IMR-90 (cell line): Measurements from ENCODE around the gene SMC1B. TPM values are rescaled to one million over a fixed set of nuclear protein-coding genes. Genes with fewer than 3 reads are reported as not detected.

Experiments
- ATAC-seq: fragments of 200-7000 bp; cut with Tn5 transposase; 2 replicates; pipeline ENCODE4 v1.9.1; 2020; ENCODE audit warnings: low read depth, mild to moderate bottlenecking, moderate library complexity
- BruUV-seq: library from RNA; stranded (reverse); fragments of 400-500 nt; replicated peaks from 2 replicates; lab custom pipeline; 2021; lab: Mats Ljungman, UMichigan
- CTCF ChIA-PET: fragments of 300-600 bp; formaldehyde crosslinking; extraction: SDS; loops from one replicate; lab custom pipeline; 2021; ENCODE audit warnings: antibody characterized with exemption; lab: Yijun Ruan, JAX
- POLR2A ChIA-PET: fragments of 300-600 bp; sonication (Branson Sonifier 250); formaldehyde crosslinking; loops from one replicate; lab custom pipeline; 2022; ENCODE audit warnings: antibody characterized with exemption; ENCODE audit not compliant: unreplicated experiment; lab: Charles Lee
- DNase-seq: peaks from one replicate; pipeline ENCODE4 v3.0.0; 2013
- H2AFZ ChIP-seq: replicated peaks from 2 replicates; pipeline ENCODE3; 2013; ENCODE audit warnings: low read length, mild to moderate bottlenecking; ENCODE audit not compliant: poor library complexity
- H2AK5ac ChIP-seq: 2 replicates; pipeline ENCODE4 v1.6.1; 2013; ENCODE audit warnings: low read depth, low read length, inconsistent platforms
- H2AK9ac ChIP-seq: replicated peaks from 2 replicates; pipeline ENCODE3; 2013; ENCODE audit warnings: mild to moderate bottlenecking, low read depth, low read length, moderate library complexity; ENCODE audit not compliant: poor library complexity
- H2BK120ac ChIP-seq: 2 replicates; pipeline ENCODE4 v1.6.1; 2013; ENCODE audit warnings: low read depth, low read length, inconsistent platforms
- H2BK15ac ChIP-seq: 3 replicates; pipeline ENCODE4 v1.6.1; 2013; ENCODE audit warnings: low read depth, low read length, inconsistent platforms
- H2BK20ac ChIP-seq: 2 replicates; pipeline ENCODE4 v1.6.1; 2013; ENCODE audit warnings: low read depth, mild to moderate bottlenecking, inconsistent platforms, low read length, moderate library complexity
- H2BK5ac ChIP-seq: 2 replicates; pipeline ENCODE4 v1.6.1; 2013; ENCODE audit warnings: mild to moderate bottlenecking, low read depth, low read length, inconsistent platforms; ENCODE audit not compliant: poor library complexity, severe bottlenecking
- H3K14ac ChIP-seq: replicated peaks from 2 replicates; pipeline ENCODE4 v1.6.1; 2013; ENCODE audit warnings: low read depth, low read length, inconsistent platforms
- H3K18ac ChIP-seq: 2 replicates; pipeline ENCODE4 v1.6.1; 2013; ENCODE audit warnings: low read depth, low read length, control low read depth
- H3K23ac ChIP-seq: 2 replicates; pipeline ENCODE4 v1.6.1; 2013; ENCODE audit warnings: low read depth, low read length, inconsistent platforms
- H3K27ac ChIP-seq: 2 replicates; pipeline ENCODE4 v1.5.1; 2013; ENCODE audit warnings: mild to moderate bottlenecking, control low read depth, low read length; ENCODE audit not compliant: insufficient read depth
- H3K27me3 ChIP-seq: 2 replicates; pipeline ENCODE4 v1.6.1; 2013; ENCODE audit warnings: low read length; ENCODE audit not compliant: control insufficient read depth, insufficient read depth
- H3K36me3 ChIP-seq: 2 replicates; pipeline ENCODE4 v1.6.1; 2013; ENCODE audit warnings: low read length, mixed read lengths; ENCODE audit not compliant: control insufficient read depth, insufficient read depth
- H3K4ac ChIP-seq: 2 replicates; pipeline ENCODE4 v1.6.1; 2013; ENCODE audit warnings: low read depth, low read length, inconsistent platforms
- H3K4me1 ChIP-seq: 2 replicates; pipeline ENCODE4 v1.6.1; 2013; ENCODE audit warnings: low read length, mixed read lengths; ENCODE audit not compliant: control insufficient read depth, insufficient read depth
- H3K4me2 ChIP-seq: 2 replicates; pipeline ENCODE4 v1.6.1; 2013; ENCODE audit warnings: low read depth, mild to moderate bottlenecking, control low read depth, low read length, moderate library complexity
- H3K4me3 ChIP-seq: 2 replicates; pipeline ENCODE4 v1.5.1; 2013; ENCODE audit warnings: low read depth, mild to moderate bottlenecking, control low read depth, low read length, moderate library complexity; ENCODE audit not compliant: insufficient read depth
- H3K56ac ChIP-seq: 2 replicates; pipeline ENCODE4 v1.6.1; 2013; ENCODE audit warnings: low read length, inconsistent platforms; ENCODE audit not compliant: insufficient read depth; ENCODE audit errors: extremely low read depth
- H3K79me1 ChIP-seq, 2 experiments: 2 replicates each; pipeline ENCODE4 v1.6.1; 2013; ENCODE audit warnings: low read length in 2 of 2, inconsistent platforms in 1 of 2, low read depth in 1 of 2
- H3K9ac ChIP-seq: 2 replicates; pipeline ENCODE4 v1.6.1; 2013; ENCODE audit warnings: low read depth, low read length, control low read depth
- H3K9me1 ChIP-seq: 2 replicates; pipeline ENCODE4 v1.6.1; 2013; ENCODE audit warnings: low read length, inconsistent platforms; ENCODE audit not compliant: insufficient read depth
- H3K9me3 ChIP-seq: 2 replicates; pipeline ENCODE4 v1.6.1; 2013; ENCODE audit warnings: low read length; ENCODE audit not compliant: control insufficient read depth, insufficient read depth
- H4K20me1 ChIP-seq: 2 replicates; pipeline ENCODE4 v1.6.1; 2013; ENCODE audit warnings: low read length, inconsistent platforms; ENCODE audit not compliant: insufficient read depth
- H4K5ac ChIP-seq: 2 replicates; pipeline ENCODE4 v1.6.1; 2013; ENCODE audit warnings: mild to moderate bottlenecking, low read depth, low read length, control low read depth
- H4K8ac ChIP-seq, 2 experiments: 2 replicates each; pipeline ENCODE4 v1.6.1; 2013; ENCODE audit warnings: low read depth in 2 of 2, low read length in 2 of 2, control low read depth in 1 of 2, inconsistent platforms in 1 of 2
- H4K91ac ChIP-seq: 2 replicates; pipeline ENCODE4 v1.6.1; 2013; ENCODE audit warnings: low read depth, low read length, inconsistent platforms; ENCODE audit not compliant: insufficient read depth
- BHLHE40 ChIP-seq: fragments of 150-350 bp; IDR thresholded peaks from 2 replicates; pipeline ENCODE4 v1.6.1; 2016; ENCODE audit warnings: mild to moderate bottlenecking, low read depth, low read length
- CEBPB ChIP-seq: IDR thresholded peaks from 2 replicates; pipeline ENCODE4 v1.6.1; 2012; ENCODE audit warnings: low read depth, low read length, improper control_type of control experiment
- CHD1 ChIP-seq: IDR thresholded peaks from 2 replicates; pipeline ENCODE4 v1.6.1; 2012; ENCODE audit warnings: low read depth, low read length, improper control_type of control experiment
- CTCF ChIP-seq: conservative IDR thresholded peaks from 2 replicates; pipeline ENCODE4 v1.5.1; 2012; ENCODE audit warnings: mild to moderate bottlenecking, low read depth, low read length, improper control_type of control experiment
- ELK1 ChIP-seq: fragments of 150-350 bp; IDR thresholded peaks from 2 replicates; pipeline ENCODE4 v1.6.1; 2016; ENCODE audit warnings: low read depth, mild to moderate bottlenecking, low read length, moderate library complexity, borderline replicate concordance
- FOS ChIP-seq: fragments of 150-350 bp; IDR thresholded peaks from 2 replicates; pipeline ENCODE4 v1.6.1; 2016; ENCODE audit warnings: low read depth, low read length
- MAZ ChIP-seq: IDR thresholded peaks from 2 replicates; pipeline ENCODE4 v1.6.1; 2012; ENCODE audit warnings: low read depth, mild to moderate bottlenecking, low read length, improper control_type of control experiment, moderate library complexity, borderline replicate concordance
- MXI1 ChIP-seq: IDR thresholded peaks from 2 replicates; pipeline ENCODE4 v1.6.1; 2012; ENCODE audit warnings: low read depth, mild to moderate bottlenecking, low read length, moderate library complexity, borderline replicate concordance
- NFE2L2 ChIP-seq: fragments of 150-350 bp; IDR thresholded peaks from 2 replicates; pipeline ENCODE4 v1.6.1; 2016; ENCODE audit warnings: low read depth, mild to moderate bottlenecking, low read length
- RAD21 ChIP-seq: IDR thresholded peaks from 2 replicates; pipeline ENCODE4 v1.6.1; 2012; ENCODE audit warnings: low read length, improper control_type of control experiment
- RCOR1 ChIP-seq: IDR thresholded peaks from 2 replicates; pipeline ENCODE4 v1.6.1; 2012; ENCODE audit warnings: mild to moderate bottlenecking, low read length, improper control_type of control experiment; ENCODE audit not compliant: insufficient replicate concordance
- RFX5 ChIP-seq: IDR thresholded peaks from 2 replicates; pipeline ENCODE4 v1.8.0; 2012; ENCODE audit warnings: low read depth, mild to moderate bottlenecking, low read length, moderate library complexity
- SMC3 ChIP-seq: fragments of 150-350 bp; IDR thresholded peaks from 2 replicates; pipeline ENCODE4 v1.6.1; 2016; ENCODE audit warnings: low read depth, mild to moderate bottlenecking, antibody characterized with exemption, low read length, moderate library complexity
- WGBS, 2 experiments: methylation state at CpG; one replicate each; pipeline versions ENCODE4 v1.1.5 to v1.1.7; 2013; ENCODE audit warnings: missing lambda C conversion rate in 2 of 2; ENCODE audit not compliant: insufficient read length in 1 of 2; ENCODE audit errors: extremely low coverage in 2 of 2; 5-methylcytosine and 5-hydroxymethylcytosine counted together
- dilution Hi-C: fragments of 300-500 bp; cut with HindIII; formaldehyde crosslinking; loops from one replicate; pipeline ENCODE4 v1.14.3; 2018; ENCODE audit warnings: low sequenced_read_pairs; ENCODE audit not compliant: unreplicated experiment
- in situ Hi-C: fragments of 300-500 bp; cut with MboI; formaldehyde crosslinking; loops from 3 replicates; pipeline ENCODE4 v1.14.3; 2019; ENCODE audit warnings: low sequenced_read_pairs, inconsistent platforms, mixed read lengths
- intact Hi-C: fragments of 100-400 bp; cut with micrococcal nuclease; formaldehyde crosslinking; loops from 2 replicates; pipeline ENCODE4 v1.10.0; 2022
- polyA plus RNA-seq, 3 experiments: library from polyadenylated mRNA; depleted of rRNA; stranded (reverse); fragments of >200 nt; gene quantifications; 2 replicates each; pipeline ENCODE4 v1.2.3, GENCODE V29; 2012; ENCODE audit warnings: low replicate concordance in 1 of 3
- total RNA-seq: library from RNA; depleted of rRNA; stranded (reverse); fragments of >200 nt; gene quantifications from 2 replicates; pipeline ENCODE4 v1.2.3, GENCODE V29; 2012

The SMC1B gene
- total and polyA plus RNA-seq, 2 of the 4 experiments (the other 2 are of a cell fraction), result not detected

- no peak overlapping the region for H4K8ac ChIP-seq
- no peak for TF ChIP-seq SMC3
- no peak for TF ChIP-seq FOS
- TF ChIP-seq RFX5, result no peak
- TF ChIP-seq CHD1, result no peak
- no peak for TF ChIP-seq BHLHE40
- TF ChIP-seq RCOR1, result no peak
- TF ChIP-seq MAZ, result no peak
- no peak for TF ChIP-seq ELK1
- no peak for TF ChIP-seq RAD21
- no peak for TF ChIP-seq MXI1
- no peak for TF ChIP-seq CTCF
- TF ChIP-seq NFE2L2, result no peak
- no peak for TF ChIP-seq CEBPB
- no peak overlapping the region for H3K4me2 ChIP-seq
- H3K18ac ChIP-seq, result no peak overlapping the region
- 100% methylated on average over 2 of the region's 8 CpGs; no CpG with 5 or more reads in 1 of the 2 experiments for WGBS, 2 experiments
- BruUV-seq, result no TSS peak
- H3K9ac ChIP-seq, result no peak overlapping the region
- ChIA-PET POLR2A (no interaction called here), CTCF (interaction anchor here (0.6 kb wide), 2 partner anchors 84 to 1733 kb away, joined by 3 read pairs; no protein-coding TSS in a partner anchor)
- H3K9me3 ChIP-seq, result no peaks in the 10 kb centered on the region
- H2BK120ac ChIP-seq, result no peak overlapping the region
- H3K14ac ChIP-seq, result no peak overlapping the region
- no peak overlapping the region for H2AFZ ChIP-seq
- no peak for DNase-seq
- no peaks in the 10 kb centered on the region for H3K4me1 ChIP-seq
- no peaks in the 10 kb centered on the region for H3K9me1 ChIP-seq
- intact Hi-C loops, result no loop called here
- no peak overlapping the region for H4K91ac ChIP-seq
- H2BK20ac ChIP-seq, result no peak overlapping the region
- no peak overlapping the region for H3K23ac ChIP-seq
- H3K4ac ChIP-seq, result no peak overlapping the region
- H3K27ac ChIP-seq, result no peak overlapping the region
- H2BK5ac ChIP-seq, result no peak overlapping the region
- ATAC-seq, result no peak
- H2AK9ac ChIP-seq, result no peak overlapping the region
- H4K20me1 ChIP-seq, result no peaks in the 10 kb centered on the region
- no peak overlapping the region for H3K56ac ChIP-seq
- H3K36me3 ChIP-seq, result peaks cover 29% of the 10 kb centered on the region
- H3K79me1 ChIP-seq, result no peaks in the 10 kb centered on the region
- dilution Hi-C loops, result no loop called here
- no peak overlapping the region for H2AK5ac ChIP-seq
- H3K27me3 ChIP-seq, result no peaks in the 10 kb centered on the region
- no peak overlapping the region for H4K5ac ChIP-seq
- no peak overlapping the region for H3K4me3 ChIP-seq
- no peak overlapping the region for H2BK15ac ChIP-seq
- in situ Hi-C loops, result no loop called here
These were observed 70.3 kb downstream of the SMC1B start for GRCh38 chr22:45343143-45343542.
